Pulmonary artery endothelial cell (primary cell): ENCODE measurements around the gene TNFAIP1. TPM values are rescaled to one million over a fixed set of nuclear protein-coding genes. Genes with fewer than 3 reads are reported as not detected.
A peak's percentile ranks its signal among the peaks of the same experiment; 100 is the strongest.

ENCODE experiments used
- DNase-seq: peaks from one replicate; pipeline ENCODE4 v3.0.0-alpha.2; 2011; ENCODE audit warnings: low read depth, low spot score
- total RNA-seq: library from RNA; depleted of rRNA; stranded (reverse); fragments of >200 nt; gene quantifications from 2 replicates; pipeline ENCODE4 v1.2.3, GENCODE V29; 2014

The TNFAIP1 gene
- total RNA-seq, 1 donor from 2014 or later, result 50.4 TPM

GRCh38 chr17:28370744-28371103 is 35.2 kb downstream of the TNFAIP1 start:
- no peak for DNase-seq

DNA sequence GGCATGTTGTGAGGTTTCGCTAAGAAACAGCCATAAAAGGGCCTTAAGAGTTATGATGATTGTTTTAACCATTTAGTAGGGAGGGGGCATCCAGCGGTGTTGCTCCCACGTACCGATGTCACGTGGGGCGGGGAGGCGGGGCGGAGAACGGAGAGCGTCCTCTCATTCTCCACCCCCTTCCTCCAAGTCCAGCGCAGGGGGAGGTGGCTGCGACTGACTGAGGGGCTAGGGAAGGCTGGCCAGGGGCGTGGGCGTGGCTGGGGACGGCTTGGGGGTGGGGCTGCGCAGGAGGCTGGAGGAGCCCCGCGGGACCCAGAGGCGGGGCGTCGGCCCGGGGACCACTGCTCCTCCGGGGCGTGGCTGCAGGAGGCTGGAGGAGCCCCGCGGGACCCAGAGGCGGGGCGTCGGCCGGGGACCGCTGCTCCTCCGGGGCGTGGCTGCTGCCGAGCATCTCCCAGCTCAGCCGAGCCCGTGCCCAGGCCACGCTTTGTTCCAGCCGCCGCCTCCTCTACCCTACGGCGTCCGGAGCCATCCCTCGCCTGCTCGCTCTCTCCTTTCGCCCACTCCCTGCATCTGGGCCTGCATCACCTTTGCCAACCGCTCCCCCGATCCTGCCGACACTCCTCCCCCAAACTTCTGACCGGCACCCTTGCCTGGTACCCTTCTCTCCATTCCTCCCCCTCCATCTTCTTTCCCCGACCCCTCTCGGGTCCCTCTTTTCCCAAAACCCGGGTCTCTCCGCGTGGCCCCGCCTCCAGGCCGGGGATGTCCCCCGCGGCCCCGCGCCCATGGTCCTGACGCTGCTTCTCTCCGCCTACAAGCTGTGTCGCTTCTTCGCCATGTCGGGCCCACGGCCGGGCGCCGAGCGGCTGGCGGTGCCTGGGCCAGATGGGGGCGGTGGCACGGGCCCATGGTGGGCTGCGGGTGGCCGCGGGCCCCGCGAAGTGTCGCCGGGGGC is 36.0 kb downstream of the TNFAIP1 start, which contains the start of gene SARM1:
SARM1 (plus strand) TSS at position 450 of the 958 bp plus-strand sequence; CDS start at position 789, 339 bp downstream.
- peak; percentile 61 for DNase-seq

DNA sequence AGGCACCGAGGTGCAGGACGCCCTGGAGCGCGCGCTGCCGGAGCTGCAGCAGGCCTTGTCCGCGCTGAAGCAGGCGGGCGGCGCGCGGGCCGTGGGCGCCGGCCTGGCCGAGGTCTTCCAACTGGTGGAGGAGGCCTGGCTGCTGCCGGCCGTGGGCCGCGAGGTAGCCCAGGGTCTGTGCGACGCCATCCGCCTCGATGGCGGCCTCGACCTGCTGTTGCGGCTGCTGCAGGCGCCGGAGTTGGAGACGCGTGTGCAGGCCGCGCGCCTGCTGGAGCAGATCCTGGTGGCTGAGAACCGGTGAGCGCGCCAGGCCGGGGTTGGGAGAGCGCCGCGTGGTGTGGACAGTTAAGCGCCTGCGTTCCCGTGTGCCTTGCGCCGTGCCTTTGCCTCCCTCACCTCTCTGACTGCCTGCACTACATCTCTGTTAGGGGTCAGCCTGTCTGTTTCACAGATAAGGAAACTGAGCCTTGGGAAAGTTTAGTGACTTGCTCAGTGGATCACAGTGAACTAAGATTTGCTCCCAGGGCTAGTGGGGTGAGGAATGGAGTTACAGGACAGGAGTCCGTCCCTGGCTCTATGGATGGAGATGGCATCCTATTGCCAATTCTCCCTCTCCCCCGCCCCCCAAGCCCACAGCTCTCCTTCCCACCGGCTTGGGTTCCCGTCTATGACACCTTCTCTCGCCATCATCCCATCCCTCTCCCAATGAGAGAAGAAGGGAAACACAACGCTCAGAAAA is 36.8 kb downstream of the TNFAIP1 start:
- no peak for DNase-seq

DNA sequence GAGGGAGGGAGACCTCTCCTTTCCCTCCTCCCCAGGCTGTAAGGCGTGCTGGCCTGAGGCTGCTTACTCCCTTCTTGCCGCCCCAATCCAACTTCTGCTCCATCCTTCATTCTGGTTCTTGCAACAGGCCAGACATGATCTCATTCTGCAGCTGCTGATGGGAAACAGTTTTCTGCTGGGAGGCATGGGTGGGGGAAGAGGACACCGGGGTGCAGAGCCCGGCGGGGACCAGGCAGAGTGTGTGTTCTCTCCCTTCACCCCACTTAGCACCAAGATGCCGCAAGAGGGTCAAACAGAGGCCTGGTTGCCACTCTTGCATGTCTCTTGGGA is 37.3 kb downstream of the TNFAIP1 start:
- no peak for DNase-seq

GRCh38 chr17:28379814-28380801 is 44.5 kb downstream of the TNFAIP1 start:
- DNase-seq, result peak; percentile 75

DNA sequence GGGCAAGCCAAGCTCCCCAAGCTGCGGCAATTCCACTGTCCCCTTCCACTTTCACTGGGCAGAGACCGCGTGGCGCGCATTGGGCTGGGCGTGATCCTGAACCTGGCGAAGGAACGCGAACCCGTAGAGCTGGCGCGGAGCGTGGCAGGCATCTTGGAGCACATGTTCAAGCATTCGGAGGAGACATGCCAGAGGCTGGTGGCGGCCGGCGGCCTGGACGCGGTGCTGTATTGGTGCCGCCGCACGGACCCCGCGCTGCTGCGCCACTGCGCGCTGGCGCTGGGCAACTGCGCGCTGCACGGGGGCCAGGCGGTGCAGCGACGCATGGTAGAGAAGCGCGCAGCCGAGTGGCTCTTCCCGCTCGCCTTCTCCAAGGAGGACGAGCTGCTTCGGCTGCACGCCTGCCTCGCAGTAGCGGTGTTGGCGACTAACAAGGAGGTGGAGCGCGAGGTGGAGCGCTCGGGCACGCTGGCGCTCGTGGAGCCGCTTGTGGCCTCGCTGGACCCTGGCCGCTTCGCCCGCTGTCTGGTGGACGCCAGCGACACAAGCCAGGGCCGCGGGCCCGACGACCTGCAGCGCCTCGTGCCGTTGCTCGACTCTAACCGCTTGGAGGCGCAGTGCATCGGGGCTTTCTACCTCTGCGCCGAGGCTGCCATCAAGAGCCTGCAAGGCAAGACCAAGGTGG is 45.7 kb downstream of the TNFAIP1 start:
- no peak for DNase-seq

DNA sequence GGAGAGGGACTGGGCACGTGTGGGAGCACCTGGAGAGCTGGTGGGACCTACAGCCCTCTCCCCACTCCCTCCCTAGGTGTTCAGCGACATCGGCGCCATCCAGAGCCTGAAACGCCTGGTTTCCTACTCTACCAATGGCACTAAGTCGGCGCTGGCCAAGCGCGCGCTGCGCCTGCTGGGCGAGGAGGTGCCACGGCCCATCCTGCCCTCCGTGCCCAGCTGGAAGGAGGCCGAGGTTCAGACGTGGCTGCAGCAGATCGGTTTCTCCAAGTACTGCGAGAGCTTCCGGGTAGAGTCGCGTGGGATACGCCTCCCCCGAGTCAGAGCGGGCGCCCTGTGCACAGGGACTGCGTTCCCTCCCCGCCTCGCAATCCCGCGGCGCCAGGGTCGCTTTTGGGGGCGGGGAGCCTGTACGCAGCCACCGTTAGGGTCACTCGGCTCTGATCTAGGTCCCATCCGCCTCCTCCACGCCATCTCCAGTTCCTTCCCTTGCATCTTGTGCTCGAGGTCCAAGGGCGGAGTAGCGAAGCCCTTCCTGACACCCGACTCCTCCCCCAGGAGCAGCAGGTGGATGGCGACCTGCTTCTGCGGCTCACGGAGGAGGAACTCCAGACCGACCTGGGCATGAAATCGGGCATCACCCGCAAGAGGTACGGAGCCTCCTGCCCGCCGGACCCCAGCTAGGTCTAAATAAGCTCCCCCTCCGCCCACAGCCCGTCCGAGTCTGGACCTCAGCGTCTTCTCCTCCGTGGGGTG is 48.9 kb downstream of the TNFAIP1 start:
- no peak for DNase-seq

DNA sequence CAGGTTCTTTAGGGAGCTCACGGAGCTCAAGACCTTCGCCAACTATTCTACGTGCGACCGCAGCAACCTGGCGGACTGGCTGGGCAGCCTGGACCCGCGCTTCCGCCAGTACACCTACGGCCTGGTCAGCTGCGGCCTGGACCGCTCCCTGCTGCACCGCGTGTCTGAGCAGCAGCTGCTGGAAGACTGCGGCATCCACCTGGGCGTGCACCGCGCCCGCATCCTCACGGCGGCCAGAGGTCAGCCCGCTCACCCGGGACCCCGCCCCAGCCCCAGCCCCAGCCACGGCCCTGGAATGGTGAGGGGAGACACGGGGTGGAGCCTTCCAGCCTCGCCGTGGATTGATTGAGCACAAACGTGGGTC is 49.5 kb downstream of the TNFAIP1 start:
- DNase-seq, result no peak

DNA sequence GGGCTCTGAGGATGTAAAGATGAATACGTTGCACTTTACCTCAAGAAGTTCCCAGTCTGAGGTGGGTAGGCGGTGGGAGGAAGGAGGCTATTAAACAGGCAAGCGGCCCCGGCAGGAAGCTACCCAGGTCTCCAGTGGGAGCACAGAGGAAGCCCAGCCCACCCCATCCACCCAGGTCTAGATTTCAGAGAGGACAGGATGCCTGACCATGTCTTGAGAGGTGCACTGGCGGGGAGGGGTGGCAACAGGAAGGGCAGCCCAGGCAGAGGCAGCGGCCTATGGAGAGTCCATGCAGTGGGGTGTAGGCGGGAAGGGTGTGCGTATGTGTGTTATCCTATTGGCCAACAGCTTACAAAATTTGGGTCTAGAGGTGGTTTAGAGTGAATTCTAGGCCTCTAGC is 49.8 kb downstream of the TNFAIP1 start:
- no peak for DNase-seq

DNA sequence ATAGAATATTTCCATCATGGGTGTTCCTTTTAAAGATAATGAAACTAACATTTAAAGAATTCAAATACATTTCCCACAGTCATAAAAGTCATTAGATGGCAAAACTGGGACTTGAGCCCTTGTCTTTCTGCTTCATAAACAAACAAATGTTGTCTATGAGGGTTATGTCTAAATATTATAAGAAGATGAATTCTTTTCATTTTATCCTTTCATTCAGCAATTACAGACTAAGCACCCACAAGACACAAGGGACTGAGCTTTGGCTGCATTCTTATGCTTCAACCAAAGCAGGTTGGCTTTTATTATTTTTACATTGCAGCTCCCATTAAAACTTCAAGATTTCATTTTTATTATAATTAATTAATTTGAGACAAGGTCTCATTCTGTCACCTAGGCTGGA is 50.8 kb downstream of the TNFAIP1 start:
- DNase-seq, result no peak

GRCh38 chr17:28388106-28388505 is 52.5 kb downstream of the TNFAIP1 start:
- no peak for DNase-seq

DNA sequence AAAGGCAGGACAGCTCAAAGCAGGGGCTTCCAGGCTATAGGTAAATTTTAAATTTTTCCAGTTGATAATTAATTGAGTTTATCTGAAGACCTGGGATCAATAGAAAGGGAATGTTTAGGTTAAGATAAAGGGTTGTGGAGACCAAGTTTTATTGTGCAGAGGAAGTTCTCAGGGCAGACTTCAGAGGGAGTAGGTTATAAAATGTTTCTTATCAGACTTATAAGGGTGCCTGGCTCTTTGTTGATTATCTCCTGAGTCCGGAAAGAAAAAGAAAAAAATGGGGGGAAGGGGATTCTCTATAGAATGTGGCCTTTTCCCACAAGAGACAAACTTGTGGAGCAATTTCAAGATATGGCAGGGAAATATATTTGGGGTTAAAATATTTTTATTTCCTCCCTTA is 54.6 kb downstream of the TNFAIP1 start:
- DNase-seq, result no peak

DNA sequence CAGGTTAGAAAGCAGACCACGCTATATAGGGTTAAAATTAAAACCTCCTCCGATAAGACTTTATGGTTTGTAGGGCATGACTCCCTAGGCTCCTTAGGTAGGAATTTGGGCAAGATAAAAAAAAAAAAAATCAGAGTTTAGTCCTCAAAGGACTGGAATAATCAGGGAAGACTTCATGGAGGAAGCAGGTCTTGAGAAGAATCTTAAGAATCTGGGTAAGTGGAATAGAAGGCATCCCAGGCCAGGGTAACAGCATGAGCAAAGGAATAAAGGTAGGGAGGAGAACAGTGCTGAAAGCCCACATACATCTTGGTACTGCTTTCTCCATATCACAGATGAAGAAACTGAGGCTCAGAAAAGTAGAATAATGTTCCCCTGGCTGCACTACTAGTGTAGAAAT is 55.0 kb downstream of the TNFAIP1 start:
- no peak for DNase-seq

DNA sequence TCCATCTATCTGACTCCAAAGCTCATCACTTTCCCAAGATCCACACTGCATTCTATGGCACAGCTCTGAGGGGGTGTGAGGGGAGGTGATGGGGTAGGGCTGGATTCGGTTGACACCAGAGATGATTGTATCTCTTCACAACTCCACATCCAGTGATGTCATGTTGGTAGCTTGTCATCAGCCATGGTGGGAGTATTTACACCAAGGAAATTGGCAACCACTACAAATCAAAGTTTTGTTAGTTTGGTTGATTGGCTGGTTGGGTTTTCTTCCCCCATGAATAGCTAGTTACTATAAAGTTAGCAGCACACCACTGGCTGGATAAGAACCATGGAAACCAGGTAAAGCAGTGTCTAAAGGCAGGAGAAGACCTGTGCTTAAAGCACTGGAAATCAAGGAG is 55.4 kb downstream of the TNFAIP1 start:
- DNase-seq, result no peak

DNA sequence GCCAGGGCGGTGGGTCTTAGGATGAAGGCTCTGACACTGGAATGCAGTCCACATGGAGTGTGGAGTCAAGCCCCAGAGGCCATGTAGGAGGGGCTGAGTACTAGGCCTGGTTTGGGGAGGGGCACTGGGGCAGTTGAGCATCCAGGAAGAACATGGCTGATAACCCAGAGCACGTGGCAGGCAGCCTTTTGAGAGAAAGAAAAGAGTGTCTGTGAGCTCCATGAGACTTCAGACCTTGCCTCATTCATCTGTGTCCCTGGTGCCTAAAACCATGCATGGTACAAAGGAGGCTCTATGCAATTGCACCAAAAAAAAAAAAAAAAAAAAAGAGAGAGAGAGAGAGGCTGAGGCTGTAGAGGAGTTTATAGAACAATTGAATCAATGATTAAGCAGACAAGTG is 55.8 kb downstream of the TNFAIP1 start:
- no peak for DNase-seq

GRCh38 chr17:28392491-28392890 is 56.9 kb downstream of the TNFAIP1 start:
- no peak for DNase-seq

DNA sequence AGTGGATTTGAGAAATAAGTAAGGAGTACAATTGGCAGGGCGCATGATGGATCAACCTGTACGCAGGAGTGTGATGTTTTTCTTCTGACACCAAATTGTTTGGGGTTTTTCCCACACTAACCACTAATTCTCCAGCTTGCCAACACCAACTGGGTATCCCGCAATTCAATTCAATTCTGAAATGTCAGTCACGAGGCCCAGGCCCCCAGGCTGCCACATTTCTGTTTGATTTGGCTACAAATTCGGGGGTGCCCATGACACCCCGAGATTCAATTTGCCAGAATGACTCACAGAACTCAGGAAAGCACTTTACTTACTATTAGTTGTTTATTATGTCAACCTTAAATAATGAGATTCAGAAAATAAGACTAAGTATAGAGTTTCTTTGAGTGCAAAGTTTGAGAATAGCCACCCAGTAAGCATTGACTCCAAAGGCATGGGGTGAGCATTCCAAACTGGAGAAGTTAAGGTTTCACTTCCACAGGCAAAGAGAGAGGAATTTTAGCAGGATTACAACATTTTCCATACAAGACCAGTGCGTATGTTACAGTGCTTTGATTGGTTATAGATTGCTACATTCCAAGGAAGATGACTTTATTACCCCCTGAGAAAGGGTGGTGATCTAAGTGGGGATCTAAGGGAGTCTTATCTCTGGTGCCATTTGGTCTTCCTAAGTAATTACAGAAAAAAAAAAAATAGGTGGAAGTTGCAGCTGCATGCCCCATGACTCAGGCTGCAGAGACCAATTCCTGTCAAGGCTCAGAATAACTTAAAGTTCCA is 59.0 kb downstream of the TNFAIP1 start:
- DNase-seq, result peak; percentile 66

DNA sequence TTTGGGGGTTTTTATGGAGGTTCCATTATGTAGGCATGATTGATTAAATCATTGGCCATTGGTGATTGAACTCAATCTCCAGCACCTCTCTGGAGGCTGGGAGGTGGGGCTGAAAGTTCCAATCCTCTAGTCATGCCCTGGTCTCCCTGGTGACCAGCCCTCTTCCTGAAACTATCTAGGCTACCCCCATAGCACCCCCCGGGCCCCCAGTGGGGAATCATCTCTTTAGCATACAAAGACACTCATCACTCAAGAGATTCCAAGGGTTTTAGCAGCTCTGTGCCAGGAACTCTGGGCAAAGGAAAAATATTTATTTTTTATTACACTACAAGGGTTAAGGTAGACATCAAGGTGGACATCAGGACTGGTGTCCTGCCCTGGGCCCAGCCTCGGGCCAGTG is 59.9 kb downstream of the TNFAIP1 start:
- DNase-seq, result no peak

GRCh38 chr17:28395968-28396367 is 60.4 kb downstream of the TNFAIP1 start:
- no peak for DNase-seq
